HG03139 (cell line): ENCODE measurements around the gene ZNF267.
A peak's percentile ranks its signal among the peaks of the same experiment; 100 is the strongest.
"Not testable (repeated sequence)": the region's sequence is repeated elsewhere in the genome, so short reads cannot be mapped to it uniquely, and the experiment has no call there.

Experiments used
- ATAC-seq: cut with Tn5 transposase; IDR thresholded peaks from one replicate; pipeline ENCODE4 v1.9.1; 2021; ENCODE audit not compliant: unreplicated experiment

ZNF267 gene

DNA sequence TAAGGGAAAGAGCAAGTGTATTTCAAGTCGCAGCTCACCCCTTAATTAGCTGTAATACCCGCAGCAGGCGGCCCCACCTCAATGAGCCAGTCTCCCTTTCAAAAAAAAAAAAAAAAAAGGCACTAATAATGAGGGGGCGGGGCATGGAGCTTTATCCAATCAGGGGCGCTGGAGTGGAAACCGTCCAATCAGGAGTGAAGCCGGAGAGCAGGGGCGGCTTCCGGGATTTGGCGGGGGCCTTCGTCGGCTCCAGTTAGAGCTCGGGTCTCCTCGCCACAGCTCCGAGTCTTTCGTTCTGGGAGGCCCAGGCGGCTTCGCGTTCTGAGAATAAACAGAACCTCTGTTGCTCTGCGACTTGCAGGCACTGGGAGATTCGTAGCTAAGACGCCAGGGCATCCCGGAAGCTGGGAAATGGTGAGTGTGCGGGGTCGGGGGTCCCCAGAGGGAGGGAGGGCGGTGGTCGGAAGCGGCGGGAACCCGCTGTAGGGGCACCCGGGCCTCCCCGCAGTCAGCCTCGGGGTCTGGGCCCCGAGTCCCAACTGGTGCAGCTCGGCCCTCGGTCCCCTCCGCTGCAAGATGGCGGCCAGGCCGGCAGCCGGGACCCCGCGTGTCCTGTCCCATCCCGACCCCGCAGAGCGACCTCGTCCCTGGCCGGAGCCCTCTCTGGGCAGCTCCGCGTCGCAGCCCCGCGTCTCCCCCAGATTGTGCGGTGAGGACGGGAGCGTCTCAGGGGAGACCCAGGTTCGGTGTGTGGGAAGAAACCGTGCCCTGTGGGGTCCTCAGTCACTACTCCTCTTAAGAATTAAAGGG is at the start of gene ZNF267:
Gene ZNF267 (plus strand): TSS at position 252 of the 810 bp plus-strand sequence. CDS start 160 bp downstream, at position 412.
- peak; percentile 41 for ATAC-seq

DNA sequence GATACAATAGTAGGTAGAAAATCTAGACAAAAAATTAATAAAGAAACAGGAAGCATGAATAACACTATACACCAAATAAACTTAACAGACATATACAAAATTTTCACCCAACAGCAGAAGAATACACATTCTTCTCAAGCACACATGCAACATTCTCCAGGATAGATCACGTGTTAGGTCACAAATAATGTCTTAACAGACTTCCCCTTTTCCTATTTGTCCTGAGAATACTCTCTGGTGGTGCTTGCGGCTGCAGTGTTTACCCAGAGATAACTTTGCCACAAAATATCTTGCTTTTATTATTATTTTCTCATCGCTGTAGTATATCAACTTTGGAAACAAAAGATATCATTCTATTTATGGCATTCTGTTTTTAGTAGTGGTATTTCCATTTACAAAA is 40.6 kb upstream of the ZNF267 start:
- no peak for ATAC-seq

DNA sequence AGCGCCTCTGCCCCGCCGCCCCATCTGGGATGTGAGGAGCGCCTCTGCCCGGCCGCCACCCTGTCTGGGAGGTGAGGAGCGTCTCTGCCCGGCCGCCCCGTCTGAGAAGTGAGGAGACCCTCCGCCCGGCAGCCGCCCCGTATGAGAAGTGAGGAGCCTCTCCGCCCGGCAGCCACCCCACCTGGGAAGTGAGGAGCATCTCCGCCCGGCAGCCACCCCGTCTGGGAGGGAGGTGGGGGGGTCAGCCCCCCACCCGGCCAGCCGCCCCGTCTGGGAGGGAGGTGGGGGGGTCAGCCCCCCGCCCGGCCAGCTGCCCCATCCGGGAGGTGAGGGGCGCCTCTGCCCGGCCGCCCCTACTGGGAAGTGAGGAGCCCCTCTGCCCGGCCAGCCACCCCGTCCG is 37.2 kb upstream of the ZNF267 start:
- ATAC-seq: not testable (repeated sequence)

DNA sequence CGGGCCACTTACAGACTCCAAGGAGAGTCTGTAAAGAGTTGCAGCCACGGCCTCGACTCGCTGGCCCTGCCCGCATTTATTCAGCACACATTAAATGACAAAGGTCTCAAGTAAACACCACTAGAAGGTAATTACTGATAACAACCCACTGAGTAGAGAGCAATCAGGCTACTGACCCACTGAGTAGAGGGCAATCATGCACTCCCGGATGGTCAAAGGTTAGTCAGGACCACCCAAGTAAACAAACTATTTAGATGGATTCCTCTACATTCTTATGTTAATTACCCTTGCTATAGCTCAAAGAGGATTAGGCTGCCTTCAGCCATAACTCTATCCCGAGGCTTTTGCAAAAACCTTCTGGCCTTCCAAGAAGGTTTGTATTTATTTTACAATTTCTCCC is 30.7 kb upstream of the ZNF267 start:
- no peak for ATAC-seq

DNA sequence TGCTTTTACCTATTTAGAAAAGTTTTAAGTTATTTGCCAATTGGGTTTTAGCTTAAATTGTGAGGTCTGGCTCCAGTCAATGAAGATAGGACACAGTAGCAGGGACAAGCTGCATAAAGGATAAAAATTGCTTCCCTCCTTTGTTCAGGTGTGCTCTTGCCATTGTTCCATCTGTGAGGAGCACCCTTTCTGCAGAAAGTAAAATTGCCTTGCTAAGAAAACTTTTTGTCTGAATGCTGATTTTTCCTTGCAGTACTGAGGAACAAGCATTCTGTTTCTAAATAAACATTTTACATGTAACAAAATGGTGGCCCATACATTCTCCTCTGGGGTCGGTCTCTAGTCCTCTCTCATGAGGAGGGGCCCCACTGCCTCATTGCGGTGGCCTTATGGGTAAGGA is 25.0 kb upstream of the ZNF267 start:
- not testable (repeated sequence) for ATAC-seq

DNA sequence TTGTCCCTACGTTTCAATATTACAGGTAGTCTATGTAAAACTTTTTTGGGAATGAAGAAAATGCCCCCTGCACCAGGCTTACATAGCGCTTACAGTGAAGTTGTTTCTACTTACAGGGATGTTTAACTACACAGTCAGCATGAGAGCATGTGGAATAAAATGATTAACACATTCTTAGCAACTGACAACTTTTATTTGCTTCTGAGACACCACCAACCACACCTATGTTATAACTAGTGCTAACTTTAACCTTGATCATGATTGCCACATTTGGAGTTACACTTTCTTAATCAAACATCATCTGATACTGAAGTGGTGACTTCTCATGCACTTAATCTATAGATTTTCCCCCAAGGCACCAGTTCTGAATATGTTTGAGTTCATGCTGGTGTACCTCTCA is 20.3 kb upstream of the ZNF267 start:
- ATAC-seq: no peak

DNA sequence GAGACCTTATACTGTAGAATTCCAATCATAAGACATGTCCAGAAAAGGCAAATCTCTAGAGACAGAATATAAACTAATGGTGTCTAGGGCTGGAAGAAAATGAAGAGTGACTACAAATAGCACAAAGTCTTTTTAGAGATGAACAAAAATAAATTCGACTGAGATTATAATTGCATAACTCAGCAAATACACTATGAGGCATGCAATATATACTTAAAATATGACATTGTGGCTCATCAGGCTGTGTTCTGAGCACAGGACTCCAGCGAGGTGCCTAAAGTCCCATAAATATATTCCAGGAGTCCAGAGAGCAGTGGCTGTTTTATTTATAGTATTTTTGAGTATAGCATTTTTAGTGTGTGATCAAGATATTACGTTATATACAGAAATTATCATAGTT is 13.1 kb upstream of the ZNF267 start:
- ATAC-seq: no peak

DNA sequence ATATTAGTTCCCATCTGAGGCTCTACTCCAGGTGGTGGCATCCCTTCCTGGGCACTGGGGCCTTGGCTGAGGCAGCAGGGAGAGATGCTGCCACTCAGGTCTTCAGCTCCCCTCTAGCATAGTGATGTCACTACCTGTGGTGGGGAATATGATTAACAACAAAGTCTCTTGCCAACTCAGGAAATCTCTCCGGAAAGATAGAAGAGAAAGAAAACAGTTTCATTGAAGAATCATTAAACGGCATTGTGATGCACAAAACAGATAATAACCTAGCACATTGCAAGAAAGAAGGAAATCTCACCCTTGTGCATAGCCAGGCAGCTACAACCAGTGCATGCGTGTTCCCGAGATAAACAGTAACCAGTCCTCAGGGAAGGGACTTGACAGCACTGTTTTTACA is 12.2 kb upstream of the ZNF267 start:
- no peak for ATAC-seq

DNA sequence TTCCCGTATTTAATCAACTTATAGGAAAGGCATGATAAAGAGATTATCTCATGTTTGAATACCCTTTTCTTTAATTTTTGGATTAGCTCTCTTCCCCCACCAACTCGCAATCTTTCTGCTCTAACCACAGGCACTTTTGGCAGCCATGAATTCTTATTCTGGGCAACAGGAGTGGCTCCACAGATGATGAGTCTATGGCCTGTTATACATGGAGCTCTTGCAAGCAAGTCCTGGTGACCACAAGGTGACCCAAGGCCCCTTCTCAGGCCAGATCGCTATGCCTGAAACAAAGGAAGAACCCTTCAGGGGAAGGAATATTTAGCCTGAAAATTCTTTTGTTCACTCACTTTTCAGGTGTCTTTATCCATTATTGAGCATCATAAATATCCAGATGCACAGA is 10.8 kb upstream of the ZNF267 start:
- no peak for ATAC-seq

DNA sequence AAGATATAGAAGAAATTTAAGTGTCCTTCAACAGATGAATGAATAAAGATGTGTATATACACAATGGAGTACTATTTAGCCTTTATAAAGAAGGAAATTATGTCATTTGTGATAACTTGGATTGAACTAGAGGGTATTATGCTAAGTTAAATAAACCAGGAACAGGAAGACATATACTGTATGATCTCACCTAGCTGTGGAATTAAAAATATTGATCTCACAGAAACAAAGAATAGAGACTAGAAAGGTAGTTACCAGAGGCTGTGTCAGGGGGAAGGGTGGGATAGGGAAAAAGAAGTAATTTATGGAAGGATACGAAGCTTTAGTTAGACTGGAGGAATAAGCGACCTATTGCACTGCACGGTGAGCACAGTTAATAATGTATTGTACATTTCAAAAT is 5.4 kb upstream of the ZNF267 start:
- ATAC-seq: no peak

DNA sequence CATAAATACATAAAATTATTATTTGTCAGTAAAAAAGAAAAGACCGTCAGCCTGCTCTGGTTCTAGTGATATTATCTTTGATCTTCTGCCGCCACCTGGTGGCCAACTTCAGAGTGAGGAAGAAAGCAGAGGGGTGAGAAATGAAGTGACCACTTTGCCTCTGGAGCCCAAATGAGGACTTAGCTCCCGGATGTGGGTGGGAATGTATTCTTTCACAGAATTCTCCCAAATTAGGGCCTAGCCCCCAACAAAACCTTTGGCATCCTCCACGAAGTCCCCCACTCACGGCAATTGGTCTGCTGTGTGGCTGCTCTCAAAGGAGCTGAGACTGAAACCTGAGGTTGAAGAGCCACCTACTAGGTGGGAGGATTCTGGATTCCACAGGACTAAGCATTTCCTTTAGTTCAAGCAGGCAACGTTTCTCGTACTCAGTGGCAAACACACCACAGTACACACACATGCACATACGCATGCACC is 4.9 kb upstream of the ZNF267 start:
- ATAC-seq: no peak

DNA sequence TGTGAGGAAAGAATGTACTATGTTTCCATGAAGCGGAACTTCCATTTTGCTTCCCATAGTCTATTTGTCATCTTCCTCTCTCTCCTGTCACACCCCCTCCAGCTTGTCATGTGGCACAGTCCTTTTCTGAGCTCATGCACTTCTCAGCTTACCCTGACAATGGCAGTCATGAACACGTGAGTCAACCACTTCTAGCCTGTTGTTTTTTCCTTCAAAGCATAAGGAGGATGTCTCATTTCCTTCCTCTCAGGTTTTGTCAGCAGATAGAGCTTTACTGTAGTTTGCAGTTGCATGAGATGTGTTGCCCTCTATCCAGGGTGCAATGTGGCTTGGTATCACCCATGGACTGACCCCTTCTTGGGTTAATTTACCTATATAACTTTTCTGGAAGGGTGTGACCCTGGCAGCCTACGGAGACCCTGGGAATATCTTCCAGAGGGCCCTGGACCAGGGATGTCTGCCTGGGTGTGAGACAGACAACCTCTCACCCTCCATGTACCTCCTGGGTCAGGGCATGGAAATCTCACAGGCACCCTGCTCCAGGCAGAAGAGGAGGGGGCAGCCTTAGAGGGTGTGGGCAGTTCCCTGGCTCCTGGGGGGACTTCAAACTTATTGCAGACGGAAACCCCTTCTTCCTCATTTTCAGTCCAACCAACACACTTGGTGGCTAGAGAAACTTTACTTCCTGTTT is 4.0 kb upstream of the ZNF267 start:
- ATAC-seq: peak; percentile 33

DNA sequence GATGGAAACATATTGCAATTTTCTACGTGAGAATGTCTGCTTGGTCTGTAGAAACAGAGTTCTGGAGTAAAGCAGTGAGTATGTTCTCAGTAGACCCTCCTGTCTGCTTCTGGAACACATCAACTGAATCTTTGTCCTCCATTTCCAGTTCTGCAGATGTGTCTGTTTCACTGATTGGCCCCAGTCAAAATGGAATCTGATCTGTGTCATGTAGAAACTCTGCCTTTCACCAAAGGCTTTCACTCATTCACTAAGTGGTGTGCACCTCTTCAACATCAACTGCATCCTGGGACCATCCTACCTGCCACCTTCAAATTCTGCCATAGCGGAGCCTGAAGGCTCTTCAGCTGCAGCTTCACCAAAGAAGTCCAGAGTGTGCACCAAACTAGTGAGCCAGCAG is 2.8 kb upstream of the ZNF267 start:
- ATAC-seq: no peak

DNA sequence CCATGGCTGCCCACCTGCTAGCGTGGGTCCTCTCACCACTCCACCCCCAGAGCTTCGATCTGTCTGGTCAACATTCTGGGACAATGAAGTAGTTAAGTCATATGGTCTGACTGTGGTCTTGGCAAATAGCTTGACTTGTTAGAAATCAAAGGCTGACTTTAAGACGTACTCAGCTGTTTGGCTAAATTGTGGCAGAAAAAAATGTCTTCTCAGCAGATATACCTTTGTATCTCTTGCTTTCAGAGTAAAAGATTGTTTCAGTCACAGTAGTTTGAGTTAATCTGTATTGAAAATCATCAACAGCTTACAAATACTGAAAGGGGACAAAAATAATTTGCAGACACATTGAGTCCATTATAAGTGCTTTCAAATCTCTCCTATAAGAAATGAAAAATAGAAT is 2.1 kb upstream of the ZNF267 start:
- ATAC-seq: no peak

DNA sequence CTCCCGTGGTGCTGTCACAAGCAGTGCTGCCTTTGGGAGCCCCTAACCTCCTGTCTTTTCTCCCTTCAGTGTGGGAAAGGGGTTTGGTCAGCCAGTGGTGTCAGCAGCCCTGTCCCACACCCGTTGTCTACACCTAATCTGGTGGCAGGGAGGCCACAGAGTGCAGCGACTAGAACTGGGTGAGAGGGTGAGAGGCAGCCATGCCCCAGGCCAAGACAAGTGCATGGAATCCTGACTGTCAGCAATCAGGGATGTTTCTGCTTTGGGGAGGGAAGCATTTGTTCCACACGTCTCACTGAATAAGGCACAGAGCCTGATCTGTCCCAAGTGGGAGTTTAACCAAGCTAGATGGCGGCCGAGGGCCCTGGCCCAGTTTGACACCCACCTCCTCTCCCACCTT is 1.4 kb upstream of the ZNF267 start:
- no peak for ATAC-seq

DNA sequence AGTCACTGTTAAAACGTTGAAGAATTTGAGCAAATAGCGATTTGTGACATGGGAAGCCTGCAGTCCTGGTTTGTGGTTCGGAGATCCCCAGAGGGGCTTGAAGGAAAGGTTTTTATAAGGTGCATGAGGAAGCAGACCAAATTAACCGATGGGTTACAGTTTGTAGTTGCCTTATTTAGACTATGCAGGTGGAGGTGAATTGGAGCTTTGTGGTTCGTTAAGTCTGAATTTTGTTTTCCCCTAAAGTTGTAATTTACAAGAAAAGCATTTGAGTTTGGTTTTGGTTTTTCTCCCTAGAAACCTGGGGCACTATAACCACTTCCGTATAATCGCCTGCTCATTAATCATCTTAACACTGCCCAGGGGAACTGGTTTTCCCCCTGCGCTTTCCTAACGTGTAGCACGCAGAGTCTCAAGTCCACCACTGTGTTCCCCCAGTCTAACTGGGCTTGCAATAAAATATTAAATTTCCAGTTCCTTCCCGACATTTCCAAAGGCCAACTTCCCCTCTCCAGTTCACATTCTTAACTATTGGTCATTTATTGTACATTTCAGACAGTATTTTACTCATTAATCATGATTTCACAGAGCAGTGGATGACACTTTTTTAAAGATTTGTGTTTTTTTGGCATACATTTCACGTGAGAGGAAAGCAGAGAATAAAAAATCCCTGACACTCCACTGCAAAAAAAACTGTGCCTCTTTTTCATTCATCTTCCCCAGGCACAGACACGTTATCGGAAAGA is 932 bp downstream of the ZNF267 start:
- peak; percentile 28 for ATAC-seq

DNA sequence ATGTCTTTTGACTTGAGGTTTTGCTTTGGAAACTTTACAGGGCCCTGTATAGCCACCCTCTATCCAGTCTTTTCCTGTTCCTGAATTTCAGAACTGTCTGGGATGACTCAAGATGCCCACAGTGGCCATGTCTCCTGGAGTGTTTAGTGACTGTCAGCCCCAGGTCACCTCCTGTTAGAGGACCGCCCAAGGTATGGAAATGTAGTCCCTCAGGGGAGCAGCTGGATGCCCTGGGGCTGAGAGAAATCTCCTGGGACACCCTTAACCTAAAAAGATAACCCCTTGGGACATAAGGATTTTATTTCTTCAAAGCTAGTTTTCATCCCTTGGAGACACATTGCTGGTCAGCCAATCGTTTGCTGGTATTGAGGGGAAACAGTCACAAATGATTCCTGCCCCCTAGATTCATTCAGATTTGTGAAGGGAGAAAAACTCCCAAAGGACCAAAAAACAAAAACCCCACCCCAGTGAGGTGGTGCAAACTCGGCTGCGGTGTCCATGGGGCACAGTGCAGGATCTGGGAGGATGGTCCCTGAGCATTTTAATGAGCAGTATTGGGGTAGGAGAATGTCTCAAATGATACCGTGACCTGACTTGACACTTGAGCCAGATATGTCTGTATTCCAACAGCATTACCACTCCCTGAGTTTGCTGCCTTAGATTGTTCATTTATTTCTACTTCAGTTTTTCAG is 1.7 kb downstream of the ZNF267 start:
- no peak for ATAC-seq

DNA sequence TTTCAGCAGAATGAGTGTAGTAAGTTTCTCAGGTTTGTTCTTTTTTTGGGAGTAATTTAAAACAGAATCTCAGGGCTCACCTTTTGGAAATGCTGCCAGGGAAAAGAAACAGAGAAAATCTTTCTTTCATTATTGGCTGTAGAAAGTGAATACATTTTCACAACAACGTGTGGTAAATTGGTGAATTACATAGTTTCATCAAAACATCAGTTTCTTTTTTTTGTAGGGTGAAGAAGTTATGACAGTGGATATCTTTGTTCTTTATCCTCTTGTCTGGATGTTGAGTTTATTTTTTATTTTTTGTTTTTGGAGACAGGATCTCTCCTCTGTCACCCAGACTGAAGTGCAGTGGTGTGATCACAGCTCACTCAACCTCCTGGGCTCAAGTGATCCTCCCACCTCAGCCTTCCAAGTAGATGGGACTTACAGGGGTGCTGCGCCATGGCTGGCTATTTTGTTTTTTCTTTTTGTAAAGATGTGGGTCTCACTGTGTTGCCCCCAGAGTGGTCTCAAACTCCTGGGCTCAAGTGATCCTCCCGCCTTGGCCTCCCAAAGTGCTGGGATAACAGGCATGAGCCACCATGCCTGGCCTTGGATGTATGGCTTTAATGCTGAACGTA is 2.4 kb downstream of the ZNF267 start:
- no peak for ATAC-seq

DNA sequence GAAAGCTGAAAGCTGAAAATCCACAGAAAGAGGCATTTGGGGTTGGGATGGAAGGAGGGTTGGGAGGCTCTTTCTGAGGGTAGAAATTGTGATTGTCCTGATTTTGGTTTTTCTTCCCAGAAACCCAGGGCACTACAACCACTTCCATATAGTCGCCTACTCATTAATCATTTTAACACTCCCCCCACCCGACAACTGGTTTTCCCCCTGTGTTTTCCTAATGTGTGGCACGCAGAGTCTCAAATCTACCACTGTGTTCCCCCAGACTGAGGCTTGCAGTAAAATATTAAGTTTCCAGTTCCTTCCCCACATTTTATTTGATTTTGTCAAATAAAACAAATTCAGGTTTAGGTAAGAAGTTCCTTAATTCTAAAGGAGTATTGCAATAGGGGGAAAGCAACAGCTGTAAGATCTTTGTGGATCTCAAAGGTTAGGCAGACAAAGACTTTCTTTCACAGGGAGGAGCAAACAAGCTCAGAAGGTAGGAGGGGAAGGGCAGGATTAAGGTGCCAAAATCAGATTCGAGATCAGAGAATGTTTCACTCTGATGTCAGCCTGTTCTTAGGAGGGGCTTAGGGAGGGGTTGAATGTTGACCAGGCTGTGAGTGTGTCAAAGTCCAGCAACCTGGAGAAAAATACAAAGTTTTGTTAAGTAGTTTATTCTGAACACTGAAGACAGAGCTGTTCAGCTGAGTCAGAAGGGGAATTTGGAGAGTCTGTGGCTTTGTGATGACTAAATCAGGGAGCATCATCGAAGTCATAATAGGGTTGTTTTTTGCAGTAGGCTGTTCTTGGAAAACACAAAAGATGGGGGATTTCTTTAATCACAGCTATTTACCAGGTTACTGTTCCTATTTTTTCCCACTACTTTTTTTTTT is 3.6 kb downstream of the ZNF267 start:
- ATAC-seq: peak; percentile 39
